HepG2 (cell line): ENCODE results near the gene GZF1.

ENCODE experiments used
- HHEX ChIP-seq: IDR thresholded peaks from 2 replicates; pipeline ENCODE4 v1.6.1; 2016; ENCODE audit warnings: control low read depth
- ZNF121 ChIP-seq: sonication (generic); formaldehyde crosslinking; IDR thresholded peaks from 2 replicates; pipeline ENCODE4 v1.5.0; 2020; ENCODE audit warnings: mild to moderate bottlenecking, missing genetic modification reagents
- TF ChIP-seq, protein P1 (sequence below): sonication (generic); formaldehyde crosslinking; IDR thresholded peaks from 2 replicates; pipeline ENCODE4 v1.4.0; 2020; ENCODE audit warnings: missing genetic modification reagents
- TF ChIP-seq, protein P2 (sequence below): sonication (generic); formaldehyde crosslinking; IDR thresholded peaks from 2 replicates; pipeline ENCODE4 v1.5.0; 2020; ENCODE audit warnings: mild to moderate bottlenecking, missing genetic modification reagents, moderate library complexity

DNA sequence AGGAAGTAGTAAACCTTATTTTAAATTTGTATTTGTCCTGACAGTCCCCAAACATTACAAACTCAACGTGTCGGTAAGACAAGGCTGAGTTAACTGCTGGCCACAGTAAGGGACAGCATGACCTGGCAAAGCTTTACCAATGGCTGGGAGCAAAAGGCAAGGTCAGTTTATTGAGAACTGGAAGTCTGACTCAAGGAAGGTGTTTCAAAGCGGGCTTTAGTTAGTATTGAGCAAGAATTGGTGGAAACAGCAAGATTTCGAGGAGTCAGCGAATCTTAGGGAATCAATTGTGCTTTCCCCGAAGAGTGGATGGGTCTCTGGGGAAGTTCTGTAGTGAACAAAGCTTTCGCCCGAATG, 885 bp upstream of the GZF1 start:
- TF ChIP-seq, protein P1, sequence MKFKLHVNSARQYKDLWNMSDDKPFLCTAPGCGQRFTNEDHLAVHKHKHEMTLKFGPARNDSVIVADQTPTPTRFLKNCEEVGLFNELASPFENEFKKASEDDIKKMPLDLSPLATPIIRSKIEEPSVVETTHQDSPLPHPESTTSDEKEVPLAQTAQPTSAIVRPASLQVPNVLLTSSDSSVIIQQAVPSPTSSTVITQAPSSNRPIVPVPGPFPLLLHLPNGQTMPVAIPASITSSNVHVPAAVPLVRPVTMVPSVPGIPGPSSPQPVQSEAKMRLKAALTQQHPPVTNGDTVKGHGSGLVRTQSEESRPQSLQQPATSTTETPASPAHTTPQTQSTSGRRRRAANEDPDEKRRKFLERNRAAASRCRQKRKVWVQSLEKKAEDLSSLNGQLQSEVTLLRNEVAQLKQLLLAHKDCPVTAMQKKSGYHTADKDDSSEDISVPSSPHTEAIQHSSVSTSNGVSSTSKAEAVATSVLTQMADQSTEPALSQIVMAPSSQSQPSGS (CRISPR knock-in tag): no peak
- TF ChIP-seq, protein P2, sequence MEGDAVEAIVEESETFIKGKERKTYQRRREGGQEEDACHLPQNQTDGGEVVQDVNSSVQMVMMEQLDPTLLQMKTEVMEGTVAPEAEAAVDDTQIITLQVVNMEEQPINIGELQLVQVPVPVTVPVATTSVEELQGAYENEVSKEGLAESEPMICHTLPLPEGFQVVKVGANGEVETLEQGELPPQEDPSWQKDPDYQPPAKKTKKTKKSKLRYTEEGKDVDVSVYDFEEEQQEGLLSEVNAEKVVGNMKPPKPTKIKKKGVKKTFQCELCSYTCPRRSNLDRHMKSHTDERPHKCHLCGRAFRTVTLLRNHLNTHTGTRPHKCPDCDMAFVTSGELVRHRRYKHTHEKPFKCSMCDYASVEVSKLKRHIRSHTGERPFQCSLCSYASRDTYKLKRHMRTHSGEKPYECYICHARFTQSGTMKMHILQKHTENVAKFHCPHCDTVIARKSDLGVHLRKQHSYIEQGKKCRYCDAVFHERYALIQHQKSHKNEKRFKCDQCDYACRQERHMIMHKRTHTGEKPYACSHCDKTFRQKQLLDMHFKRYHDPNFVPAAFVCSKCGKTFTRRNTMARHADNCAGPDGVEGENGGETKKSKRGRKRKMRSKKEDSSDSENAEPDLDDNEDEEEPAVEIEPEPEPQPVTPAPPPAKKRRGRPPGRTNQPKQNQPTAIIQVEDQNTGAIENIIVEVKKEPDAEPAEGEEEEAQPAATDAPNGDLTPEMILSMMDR: no peak
- TF ChIP-seq ZNF121 (CRISPR knock-in tag) (no peak), HHEX (CRISPR knock-in tag) (no peak)
